NT2/D1 (cell line): ENCODE measurements around the gene C1orf116.

Experiments
- SUZ12 ChIP-seq: IDR thresholded peaks from 2 replicates; pipeline ENCODE4 v1.6.1; 2011; ENCODE audit not compliant: insufficient read length, insufficient read depth; ENCODE audit errors: extremely low read depth
- YY1 ChIP-seq: IDR thresholded peaks from 2 replicates; pipeline ENCODE4 v1.6.1; 2011; ENCODE audit not compliant: insufficient read length, insufficient read depth

DNA sequence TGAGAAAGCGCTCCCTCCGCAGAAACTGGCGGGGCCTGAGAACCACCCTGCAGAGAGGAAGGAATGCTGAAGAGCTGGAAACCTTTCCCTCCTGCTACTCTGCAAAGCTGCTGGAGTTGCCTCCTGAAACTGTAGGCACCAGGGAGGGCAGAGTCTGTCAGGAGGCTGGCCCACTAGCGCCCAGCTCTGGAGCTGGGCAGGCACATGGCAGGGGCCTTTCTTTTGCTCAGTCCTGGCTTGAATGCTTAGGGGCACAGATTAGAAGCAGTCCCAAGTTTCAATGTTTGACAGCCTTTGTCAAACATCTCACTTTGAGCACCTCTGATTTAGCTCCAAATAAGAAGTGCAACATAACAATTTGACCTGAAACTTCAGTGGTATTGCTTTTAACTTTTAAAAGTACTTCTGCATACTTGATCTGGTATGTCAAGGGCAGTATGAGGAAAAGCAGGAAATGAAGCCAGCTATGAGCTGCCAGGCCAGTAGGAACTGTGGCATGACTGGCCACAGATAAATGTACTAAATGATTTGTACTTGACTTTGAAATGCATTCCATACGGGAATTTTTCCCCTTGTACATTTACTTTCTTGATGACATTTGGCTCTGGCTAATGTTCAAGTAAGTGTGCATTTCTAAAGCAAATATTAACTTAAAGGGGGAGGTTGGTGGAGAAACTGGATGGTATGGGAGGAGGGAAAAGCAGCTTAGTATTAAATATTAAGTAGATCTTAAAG is 7.2 kb downstream of the C1orf116 start:
- TF ChIP-seq YY1 (no peak), SUZ12 (no peak)
